GM21515 (cell line): Measurements from ENCODE around the gene CRYBB1.
"Not testable (repeated sequence)": the region's sequence is repeated elsewhere in the genome, so short reads cannot be mapped to it uniquely, and the experiment has no call there.

Experiments
- ATAC-seq: cut with Tn5 transposase; IDR thresholded peaks from one replicate; pipeline ENCODE4 v1.9.1; 2021; ENCODE audit not compliant: unreplicated experiment

CRYBB1 gene

GRCh38 chr22:26642465-26643417, 24.9 kb upstream of the CRYBB1 start:
- no peak for ATAC-seq

- no peak for ATAC-seq
Measured at GRCh38 chr22:26636296-26636695, 18.5 kb upstream of the CRYBB1 start.

DNA sequence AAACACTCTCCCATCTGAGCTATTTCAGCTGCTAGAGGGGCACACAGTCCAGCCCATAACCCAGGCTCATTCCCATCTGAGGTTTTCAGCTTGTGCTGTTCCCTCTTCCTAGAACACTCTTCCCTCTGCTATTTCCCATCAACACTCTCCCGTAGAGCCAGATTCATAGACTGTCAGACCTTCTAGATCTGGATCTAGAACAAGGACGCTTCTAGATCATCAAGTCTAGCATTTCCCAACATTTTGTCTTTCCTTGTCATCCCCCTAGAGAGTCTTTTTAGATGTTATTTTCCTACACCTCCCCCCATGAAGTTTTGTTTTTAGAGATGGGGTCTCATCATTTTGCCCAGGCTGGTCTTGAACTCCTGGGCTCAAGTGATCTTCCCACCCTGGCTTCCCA, 17.3 kb upstream of the CRYBB1 start:
- no peak for ATAC-seq

DNA sequence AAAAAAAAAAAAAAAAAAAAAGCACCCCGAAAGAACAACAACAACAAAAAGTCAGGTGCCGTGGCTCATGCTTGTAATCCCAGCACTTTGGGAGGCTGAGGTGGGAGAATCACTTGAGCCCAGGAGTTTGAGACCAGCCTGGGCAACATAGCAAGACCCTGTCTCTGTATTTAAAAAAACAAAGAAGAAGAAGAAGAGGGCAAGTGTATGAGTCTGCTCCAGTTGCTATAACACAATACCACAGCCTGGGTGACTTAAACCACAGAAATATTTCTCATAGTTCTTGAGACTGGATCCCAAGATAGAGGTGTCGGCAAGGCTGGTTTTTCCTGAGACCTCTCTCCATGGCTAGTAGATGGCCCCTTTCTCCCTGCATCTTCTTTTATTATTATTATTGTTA, 16.4 kb upstream of the CRYBB1 start:
- ATAC-seq, result no peak

- ATAC-seq, result no peak
Measured at GRCh38 chr22:26632422-26633155, 14.8 kb upstream of the CRYBB1 start.

GRCh38 chr22:26631282-26631681, 13.5 kb upstream of the CRYBB1 start:
- no peak for ATAC-seq

DNA sequence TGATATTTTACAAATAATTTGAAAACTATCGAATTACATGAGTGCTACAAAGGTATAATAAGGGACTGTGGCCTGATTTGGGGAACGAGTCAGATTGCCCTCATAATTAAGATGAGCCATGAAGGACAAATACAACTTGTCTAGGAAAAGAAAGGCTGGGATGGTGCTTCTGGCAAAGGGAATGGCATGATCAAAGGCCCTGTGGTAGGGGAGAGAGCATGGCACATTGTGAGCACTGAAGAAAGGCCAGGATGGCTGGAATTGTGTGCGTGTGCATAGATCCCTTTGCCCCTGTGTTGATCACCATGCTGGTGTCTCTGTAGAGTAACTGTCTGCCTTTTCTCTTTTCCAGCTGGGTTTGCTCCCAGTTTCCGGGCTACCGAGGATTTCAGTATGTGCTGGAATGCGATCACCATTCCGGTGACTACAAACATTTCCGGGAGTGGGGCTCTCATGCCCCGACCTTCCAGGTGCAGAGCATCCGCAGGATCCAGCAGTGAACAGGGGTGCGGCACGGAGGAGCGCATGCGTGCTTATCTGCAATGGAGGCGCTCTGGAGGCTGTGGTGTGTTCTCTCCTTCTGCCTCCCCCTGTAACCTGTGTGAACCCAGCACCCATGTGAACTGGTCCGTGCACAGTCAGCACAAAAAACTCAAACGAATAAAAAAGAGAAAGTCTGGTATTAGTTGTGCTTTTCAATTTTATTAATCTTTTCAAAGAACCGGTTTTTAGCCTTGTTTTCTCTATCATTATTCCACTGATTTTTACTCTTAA, 12.3 kb upstream of the CRYBB1 start:
- no peak for ATAC-seq

GRCh38 chr22:26624803-26625202, 7.0 kb upstream of the CRYBB1 start:
- ATAC-seq, result no peak

DNA sequence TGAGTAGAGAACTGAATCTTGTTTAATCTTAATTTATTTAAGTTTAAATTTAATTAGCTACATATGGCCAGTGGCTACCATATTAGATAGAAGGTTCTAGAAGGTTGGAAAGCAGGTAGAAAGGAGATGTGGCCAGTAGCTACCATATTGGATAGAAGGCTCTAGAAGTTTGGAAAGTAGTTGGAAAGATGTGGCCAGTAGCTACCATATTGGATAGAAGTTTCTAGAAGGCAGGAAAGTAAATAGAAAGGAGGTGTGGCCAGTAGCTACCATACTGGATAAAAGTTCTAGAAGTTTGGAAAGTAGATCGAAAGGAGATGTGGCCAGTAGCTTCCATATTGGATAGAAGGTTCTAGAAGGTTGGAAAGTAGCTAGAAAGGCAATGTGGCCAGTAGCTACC, 6.2 kb upstream of the CRYBB1 start:
- ATAC-seq, result no peak

GRCh38 chr22:26621663-26622062, 3.8 kb upstream of the CRYBB1 start, which contains the start of gene CRYBA4:
CRYBA4 (plus strand) TSS chr22:26621963; CDS start chr22:26622597, 634 bp downstream.
- ATAC-seq, result no peak

- no peak for ATAC-seq
Measured at GRCh38 chr22:26620197-26620596, 2.4 kb upstream of the CRYBB1 start.

GRCh38 chr22:26619510-26619909, 1.7 kb upstream of the CRYBB1 start:
- ATAC-seq, result no peak

DNA sequence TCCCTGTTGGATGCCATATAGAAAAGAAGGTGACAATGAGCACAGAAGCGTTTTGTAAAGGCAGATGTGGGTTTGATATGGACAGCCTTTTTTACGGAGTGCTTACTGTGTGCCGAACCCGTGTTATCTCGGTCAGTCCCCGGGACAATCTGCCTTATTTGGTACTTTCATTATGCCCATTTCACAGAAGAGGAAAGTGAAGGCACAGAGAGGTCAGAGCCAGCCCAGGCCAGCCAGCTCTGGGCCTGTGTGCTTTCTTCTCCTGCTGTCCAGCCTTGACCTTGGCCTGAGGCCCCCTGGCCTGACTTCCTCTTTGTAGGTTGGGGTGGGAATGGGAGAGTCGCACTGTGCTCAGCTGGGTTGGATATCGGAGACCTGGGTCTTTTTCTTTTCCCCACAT, 628 bp upstream of the CRYBB1 start:
- no peak for ATAC-seq

DNA sequence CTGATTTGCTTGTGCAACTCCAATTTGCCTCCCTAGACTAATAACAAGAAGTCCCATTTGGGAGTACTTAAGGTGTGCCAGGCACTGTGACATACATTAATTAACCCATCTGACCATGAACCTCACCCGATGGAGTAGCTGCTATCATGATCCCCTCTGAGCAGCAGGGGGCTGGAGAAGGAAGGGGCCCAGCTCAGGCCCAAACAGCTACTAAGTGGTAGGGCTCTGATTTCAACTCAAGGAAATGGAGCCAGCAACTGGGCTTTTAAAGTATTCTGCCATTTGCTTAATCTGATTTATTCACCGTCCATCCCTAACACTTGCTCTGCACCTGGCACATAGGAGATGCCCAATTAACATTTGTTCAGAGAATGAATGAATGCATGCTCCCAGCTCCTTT, 1.2 kb downstream of the CRYBB1 start:
- no peak for ATAC-seq

- no peak for ATAC-seq
Measured at GRCh38 chr22:26615830-26616435, 1.9 kb downstream of the CRYBB1 start.

GRCh38 chr22:26615149-26615548, 2.7 kb downstream of the CRYBB1 start:
- ATAC-seq, result peak; percentile 58

DNA sequence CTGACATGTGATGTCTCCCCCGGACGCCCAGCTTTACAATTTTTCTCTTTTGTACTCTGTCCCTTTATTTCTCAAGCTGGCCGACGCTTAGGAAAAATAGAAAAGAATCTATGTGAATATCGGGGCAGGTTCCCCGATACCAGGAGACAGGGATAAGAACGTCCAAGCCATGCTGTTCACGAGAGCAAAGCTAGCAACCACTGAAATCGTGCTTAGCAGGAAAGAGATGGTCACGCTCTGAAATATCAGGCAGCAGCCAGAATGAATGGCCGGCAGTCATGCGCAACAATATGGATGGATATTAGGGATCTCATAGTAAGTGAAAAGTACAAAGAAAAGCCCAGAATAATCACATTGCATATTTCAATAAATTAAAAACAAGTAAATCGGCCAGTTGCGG, 3.5 kb downstream of the CRYBB1 start:
- ATAC-seq, result no peak

- not testable (repeated sequence) for ATAC-seq
Measured at GRCh38 chr22:26613753-26614152, 4.1 kb downstream of the CRYBB1 start.

GRCh38 chr22:26612652-26613051, 5.2 kb downstream of the CRYBB1 start:
- ATAC-seq, result no peak

DNA sequence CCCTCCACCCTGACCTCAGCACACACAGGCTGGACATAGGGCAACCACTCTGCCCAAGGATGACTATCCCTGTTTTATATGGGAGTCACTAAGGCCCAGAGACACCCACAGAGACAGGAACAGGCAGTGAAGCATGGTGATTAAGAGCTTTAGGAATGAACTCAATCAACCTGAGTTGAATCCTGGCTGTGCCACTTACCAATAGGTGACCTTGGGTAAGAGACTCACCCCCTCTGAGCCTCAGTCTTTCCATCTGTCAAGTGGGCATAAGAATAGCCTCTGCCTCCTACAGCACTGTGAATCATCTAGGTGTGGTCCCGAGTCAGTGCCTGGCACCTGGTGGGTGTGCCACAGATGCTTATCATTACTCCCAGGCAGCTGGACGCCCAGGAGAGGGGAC, 6.8 kb downstream of the CRYBB1 start:
- no peak for ATAC-seq
